C4-2B (cell line): ENCODE data around the gene SEC11C.

Experiments
- CTCF ChIP-seq: fragments of 450-650 bp; conservative IDR thresholded peaks from 2 replicates; pipeline ENCODE4 v1.5.1; 2017; ENCODE audit warnings: mild to moderate bottlenecking
- ZFX ChIP-seq: fragments of 450-650 bp; IDR thresholded peaks from 2 replicates; pipeline ENCODE4 v1.6.1; 2017

GRCh38 chr18:59196161-59196725 lies 56.6 kb downstream of the SEC11C start:
- no peak for TF ChIP-seq CTCF
- TF ChIP-seq ZFX: no peak
